Stimulated activated CD4-positive, alpha-beta T cell treated with anti-CD3 and anti-CD28 coated beads, Interleukin-15, amount 100 ng/mL, for 48 hours (primary cell): ENCODE data around the gene CLDN22.

ENCODE experiments used
- DNase-seq, 2 donors: peaks; one replicate each; pipeline ENCODE4 v3.0.0-alpha.2; 2020; ENCODE audit warnings: low read depth in 2 of 2

The CLDN22 gene

DNA sequence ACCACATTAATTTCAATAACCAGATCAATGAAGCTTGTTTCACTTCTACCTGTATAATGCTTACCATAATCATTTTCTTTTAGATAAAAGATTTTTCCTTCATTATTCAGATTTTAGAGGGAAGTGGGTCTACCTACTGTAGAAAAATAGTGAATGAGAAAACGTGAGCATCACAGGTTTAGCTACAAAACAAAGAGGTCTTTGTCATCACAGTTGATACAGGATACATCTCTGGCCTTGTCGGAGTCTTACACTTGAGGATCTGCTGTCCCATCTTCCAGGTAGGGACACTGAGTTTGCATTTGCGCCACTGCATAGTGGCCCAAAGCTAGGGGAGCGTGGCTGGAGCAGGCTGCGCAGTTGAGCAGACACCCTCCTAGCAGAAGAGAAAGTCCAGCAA lies 1.4 kb upstream of the CLDN22 start:
- DNase-seq: no peak

DNA sequence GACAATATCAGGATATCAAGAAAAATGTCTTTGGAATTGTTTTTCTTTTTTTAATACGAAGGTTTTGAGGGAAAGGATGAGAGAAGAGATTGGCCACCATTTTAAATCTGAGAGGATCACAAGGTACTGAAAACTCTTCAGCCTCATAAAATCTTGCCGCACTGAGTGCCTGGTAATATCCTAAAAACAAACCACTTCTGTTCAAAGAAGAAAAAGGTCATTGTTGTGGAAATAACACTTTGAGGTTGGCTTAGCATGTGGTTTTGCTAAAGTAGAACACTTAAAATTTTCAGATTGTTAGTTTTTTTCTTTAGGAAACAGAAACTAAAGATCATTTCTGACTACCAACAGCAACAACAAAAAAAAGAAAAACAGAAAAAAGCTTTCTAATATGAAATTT lies 1.0 kb upstream of the CLDN22 start:
- DNase-seq: no peak

DNA sequence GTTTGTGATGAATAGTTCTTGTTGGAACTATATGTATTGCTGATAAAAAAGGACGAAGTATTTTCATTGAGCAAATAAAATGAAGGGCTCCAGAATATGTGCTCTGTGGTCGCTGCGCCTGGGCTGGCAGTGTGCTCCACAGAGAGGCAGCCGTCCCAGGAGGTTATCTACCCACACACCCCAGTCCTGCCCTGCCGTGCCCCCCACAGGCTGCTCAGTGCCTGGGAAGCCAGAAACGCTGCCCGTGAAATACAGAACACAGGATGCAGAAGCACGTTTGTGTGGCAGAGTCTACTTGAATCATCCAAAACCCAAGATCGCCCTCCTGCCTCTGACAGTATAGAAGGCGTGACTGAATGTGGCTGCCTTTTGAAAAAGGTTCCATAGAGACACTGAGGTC lies 1.4 kb downstream of the CLDN22 start:
- no peak for DNase-seq

DNA sequence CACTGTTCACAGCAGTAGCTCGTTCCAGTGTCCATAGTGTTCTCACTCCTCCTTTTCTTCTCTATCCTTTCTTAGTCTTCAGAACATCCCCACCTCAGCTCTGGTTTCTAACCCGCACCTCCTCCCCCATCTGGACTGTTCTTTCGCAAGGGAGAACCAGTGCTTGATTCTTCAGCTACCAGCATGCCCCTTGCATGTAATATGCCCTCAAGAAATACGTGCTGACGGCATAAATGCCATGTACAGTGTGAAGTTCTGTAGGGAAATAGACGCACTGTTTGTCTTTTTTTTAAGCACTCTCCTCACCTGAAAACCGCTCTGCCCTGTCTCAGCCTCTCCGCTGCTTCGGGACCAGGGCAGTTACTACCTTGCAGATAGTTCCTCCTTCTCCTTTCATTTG lies 5.3 kb downstream of the CLDN22 start:
- no peak for DNase-seq

DNA sequence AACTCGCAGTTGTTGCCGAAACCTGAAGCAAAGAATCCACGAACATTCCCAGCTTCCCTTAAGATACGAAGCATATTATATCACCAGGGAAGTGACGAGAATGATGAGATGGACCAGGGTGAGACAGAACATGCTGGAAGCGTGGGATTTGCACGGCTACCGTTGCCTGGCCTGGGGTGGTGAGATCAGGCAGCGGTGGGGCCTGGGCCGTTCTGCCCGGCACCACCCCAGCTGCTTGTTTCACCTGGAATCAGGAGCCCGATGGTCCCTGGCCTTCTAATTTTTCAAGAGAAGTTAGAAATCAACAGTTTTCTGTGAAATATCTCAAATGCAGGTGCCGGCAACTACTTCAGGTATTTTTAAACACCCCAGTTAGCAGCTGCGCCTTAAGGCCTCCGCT lies 5.7 kb downstream of the CLDN22 start:
- no peak for DNase-seq

DNA sequence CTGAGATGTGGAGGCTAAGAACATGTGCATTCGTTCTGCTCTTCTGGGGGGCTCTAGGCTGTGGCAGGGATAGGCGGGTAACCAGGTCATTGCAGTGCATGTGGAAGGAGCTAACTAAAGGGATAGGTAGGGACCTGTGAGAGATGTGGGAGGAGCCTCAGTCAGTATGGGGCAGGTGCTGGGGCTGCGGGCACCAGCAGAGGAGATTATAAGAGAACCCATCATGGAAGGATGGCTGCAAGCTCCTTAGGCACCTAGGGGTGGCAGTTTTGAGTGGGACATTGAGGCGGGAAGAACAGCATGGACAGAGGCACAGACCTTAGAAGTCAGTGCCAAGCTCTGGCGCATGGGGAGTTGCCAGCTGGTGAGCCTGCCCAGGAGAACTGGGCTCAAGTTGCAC lies 7.2 kb downstream of the CLDN22 start:
- DNase-seq: no peak

DNA sequence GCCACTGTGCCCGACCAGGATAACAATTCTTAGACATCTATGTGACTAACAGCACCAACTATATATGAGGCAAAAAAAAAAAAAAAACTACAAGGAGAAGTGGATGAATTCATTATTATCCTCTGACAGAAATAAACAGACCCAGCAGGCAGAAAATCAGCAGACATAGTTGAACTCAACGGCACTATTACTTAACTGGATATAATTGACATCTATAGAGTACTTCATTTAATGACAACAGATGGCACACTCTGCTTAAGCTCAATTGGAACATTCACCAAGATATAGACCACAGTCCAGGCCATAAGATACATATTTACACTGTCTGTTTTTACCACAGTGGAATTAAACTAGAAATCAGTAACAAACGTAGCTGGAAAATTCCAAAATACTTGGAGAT lies 13.3 kb downstream of the CLDN22 start:
- DNase-seq: no peak

DNA sequence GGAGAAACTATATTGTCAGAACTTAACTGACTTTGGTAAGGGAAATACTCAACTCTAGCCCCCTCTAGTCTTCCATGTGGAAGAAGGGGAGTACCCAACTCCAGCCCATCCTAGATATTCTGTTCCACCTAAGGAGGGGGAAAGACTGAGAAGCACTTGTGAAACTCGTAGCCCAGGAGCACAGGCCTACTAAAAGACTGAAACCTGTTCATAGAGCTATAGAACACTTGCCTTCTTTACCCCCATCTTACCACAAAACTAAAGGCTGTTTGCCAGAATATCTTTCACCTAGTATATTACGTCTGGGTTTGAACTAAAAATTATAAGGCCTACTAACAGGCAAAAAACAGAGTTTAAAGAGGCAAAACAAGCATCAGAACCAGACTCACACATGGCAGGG lies 15.5 kb downstream of the CLDN22 start:
- DNase-seq: no peak

DNA sequence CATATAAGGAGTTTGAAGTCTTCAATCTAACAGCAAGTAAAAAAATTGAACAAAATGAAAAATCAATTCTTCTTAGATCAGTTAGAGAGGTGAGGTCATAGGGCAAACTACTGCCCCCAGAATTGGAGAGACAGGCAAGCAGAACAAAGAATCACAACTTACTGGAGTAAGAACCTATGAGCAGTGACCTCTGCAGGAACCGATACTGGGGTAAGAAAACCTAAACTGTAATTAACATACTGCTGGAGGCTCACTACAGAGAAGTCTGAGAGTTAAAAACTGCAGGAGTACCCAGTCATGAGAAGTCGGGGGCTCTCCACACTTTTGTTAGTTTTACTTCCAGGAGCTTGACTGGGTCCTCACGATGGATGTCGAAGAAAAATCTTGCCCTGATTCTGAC lies 16.0 kb downstream of the CLDN22 start:
- DNase-seq: no peak

DNA sequence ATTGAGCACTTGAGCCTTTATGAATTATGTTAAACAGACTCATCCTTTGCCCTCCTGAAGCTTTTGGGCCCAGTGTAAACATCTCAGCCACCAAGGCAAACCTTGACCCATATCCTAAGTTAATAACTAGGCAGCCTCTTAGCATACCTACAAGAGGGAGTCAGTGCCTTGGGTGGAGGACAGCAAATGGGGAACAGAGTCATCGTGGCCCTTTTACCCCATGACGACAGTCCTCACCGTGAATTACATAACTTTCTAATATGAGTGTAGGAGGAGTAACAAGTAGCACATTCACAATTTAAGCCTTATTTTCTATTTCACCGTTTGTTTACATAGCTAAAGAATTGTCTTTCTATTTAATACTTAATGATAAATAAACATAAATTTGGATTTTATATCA lies 16.8 kb downstream of the CLDN22 start:
- DNase-seq: no peak

DNA sequence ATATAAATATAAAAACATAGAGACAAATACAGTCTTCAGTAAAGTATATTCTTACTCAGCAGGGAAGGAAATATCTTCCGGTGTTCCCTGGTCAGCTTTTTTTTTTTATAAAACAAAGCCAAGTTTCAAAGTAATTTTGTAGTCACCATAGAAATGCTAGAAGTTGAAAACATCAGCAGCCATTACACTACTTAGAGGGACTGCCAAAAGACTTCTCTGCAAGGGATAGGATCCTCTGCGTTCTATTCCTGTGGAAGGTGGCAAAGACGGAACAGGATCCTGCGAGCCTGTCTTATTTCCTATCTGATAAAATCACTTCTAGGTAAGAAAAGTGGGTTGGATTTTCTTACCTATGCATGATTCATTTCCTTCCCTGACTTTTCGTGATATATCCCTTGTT lies 19.4 kb downstream of the CLDN22 start:
- DNase-seq: no peak

DNA sequence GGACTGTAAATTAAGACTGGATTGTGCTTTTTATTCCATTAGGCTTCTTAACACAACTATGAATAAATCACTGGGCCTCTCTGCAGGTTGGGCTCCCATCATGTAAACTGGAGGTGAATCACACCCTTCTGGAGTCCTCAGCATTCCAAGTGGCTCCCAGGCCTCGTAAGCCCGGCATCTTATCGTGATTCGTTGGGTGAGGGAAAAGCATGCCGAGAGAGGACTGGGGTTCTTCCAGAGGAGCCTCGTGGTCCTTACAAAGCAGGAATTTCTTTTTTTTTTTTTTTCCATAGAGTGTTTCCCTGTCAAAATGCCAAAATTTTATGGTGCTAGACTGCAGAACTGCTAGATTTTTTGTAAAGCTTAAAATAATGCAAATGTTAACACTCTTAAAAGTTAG lies 20.0 kb downstream of the CLDN22 start:
- no peak for DNase-seq

DNA sequence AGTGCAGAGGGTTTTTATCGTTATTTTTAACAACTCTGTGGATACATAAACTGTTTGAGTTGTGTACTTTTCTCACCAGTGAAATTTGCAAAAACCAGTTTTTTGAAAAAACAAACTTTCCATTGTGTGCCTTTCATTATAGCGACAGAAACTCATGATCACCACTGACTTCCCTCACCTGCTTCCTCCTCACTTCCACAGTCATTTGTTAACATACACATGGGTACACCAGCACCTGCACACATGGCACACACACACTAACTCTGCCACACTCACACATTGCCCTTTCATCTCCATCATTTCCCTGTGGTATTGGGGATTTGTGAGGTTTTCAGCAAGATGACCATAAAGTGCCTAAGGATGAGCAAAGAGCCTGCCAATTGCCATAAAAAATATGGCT lies 20.6 kb downstream of the CLDN22 start:
- no peak for DNase-seq

DNA sequence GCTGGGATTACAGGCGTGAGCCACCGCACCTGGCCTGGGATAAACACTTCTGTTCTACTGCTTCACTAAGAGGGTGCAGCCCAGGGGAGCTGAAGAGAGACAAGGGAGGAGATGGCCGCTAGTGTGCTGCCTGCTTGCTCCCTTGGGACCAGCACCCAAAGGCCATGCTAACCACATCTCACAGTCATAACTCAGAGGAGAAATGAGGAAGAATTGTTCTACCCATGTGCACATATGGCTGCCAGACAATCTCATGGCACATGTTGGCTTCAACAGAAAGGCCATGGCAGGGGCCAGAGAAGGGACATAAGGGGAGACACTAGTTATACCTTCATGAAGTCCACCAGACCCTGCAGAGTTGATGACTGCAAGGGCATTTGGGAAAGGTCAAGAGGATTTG lies 22.4 kb downstream of the CLDN22 start:
- DNase-seq: no peak

DNA sequence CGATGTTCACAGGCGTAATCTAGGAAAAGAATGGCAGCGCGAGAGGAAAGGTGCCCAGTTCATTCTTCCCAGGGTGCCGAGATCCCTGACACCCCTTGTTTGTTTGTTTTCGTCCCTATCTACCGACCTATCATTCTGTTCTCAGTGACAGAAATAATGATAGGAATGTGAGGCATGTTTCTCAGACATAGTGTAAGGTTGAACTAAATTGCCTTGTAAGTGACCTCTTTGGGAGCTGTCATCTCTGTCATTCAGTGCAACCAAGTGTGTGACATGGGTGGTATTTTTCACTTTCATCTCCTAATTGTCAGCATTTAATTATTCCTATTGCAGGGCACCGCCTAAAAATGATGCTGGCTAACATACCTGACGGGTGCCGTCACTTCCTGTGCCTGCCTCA lies 24.4 kb downstream of the CLDN22 start:
- DNase-seq: no peak

DNA sequence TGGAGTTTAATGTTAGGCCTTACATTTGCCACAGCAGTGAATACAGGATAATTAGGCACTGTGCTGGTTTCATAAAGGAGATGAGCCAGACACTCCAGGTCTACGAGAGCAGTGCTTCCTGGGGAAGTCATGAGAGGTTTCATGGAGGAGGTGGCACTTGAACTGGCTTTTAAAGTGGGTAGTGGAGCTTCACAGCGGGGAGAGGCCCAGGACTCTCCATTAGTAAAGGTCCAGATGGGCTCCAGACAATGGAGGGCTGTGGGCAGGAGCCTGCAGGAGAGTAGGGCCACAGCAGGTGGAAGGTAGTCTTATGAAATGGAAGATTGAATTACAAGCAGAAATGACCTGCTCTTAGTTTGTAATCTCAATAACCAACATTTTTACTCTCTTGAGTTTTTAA lies 29.0 kb downstream of the CLDN22 start:
- no peak for DNase-seq

DNA sequence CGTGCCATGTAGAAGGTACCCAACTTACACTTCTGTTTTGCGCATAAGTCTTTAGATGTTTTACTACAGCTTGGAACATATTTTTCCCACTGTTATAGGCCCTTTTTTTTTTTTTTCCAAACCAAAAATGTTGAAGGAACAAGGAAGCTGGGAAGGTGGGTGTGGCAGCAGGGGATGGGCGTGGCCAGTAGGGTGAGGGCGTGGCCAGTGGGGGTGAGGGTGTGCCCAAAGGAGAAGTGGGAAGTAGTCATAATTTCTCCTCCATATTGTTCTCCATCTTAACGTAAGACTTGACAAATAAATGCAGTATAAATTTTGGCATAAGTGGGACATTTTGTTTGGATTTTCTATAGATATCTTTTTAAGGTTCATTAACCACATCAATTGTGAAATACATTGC lies 30.4 kb downstream of the CLDN22 start:
- DNase-seq: no peak

DNA sequence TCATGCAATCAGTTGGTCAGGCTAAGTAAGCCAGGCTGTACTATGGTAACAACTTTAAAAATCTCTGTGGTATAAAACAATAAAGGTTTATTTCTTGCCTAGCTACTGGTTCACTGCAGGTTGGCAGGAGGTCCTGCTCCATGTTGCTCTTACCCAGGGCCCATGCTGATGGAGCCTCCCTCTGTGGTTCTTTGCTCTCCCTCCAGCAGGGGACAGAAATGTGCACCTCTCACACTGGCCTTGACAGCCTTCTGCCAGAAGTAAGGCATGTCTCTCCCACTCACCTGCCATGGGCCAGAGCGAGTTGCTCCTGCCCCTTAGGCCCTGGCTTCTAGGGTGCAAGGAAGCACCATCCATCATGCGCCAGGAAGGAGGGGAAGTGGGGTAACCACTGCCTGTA lies 31.1 kb downstream of the CLDN22 start:
- DNase-seq: no peak

DNA sequence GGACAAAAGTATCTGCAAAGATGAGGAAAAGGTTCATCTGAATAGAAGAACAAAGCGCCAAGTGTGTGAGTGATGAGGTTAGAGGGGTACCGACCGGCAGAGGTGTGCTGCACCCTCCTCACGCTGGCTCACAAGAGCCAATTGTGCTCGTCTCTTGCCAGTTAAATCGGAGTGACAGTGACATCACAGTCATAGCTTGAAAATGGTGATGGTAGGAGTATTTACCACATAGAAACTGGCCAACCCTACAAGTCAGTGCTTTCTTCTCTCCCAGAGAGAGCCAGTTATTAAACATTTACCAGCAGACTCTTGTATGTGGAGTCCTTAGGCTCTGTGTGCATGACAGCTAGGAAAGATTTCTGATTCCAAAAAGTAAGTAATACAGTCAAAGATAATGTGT lies 32.4 kb downstream of the CLDN22 start:
- DNase-seq: no peak

DNA sequence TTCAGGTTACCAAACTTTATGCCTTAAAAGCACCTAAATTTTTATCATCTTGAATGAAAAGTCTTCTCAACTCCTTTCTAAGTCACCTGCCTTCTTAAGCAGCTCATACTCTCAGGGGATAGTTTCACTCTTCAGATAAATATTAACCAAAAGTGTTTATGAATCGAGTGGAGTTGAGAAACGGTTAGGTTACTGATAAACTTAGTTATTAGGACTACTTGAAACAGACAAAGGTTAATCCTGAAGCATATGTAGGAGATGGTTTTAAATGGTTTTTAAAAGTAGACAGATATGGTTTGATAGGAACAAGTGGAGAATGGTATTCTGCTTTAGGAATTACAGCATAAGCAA lies 32.8 kb downstream of the CLDN22 start:
- DNase-seq: no peak

DNA sequence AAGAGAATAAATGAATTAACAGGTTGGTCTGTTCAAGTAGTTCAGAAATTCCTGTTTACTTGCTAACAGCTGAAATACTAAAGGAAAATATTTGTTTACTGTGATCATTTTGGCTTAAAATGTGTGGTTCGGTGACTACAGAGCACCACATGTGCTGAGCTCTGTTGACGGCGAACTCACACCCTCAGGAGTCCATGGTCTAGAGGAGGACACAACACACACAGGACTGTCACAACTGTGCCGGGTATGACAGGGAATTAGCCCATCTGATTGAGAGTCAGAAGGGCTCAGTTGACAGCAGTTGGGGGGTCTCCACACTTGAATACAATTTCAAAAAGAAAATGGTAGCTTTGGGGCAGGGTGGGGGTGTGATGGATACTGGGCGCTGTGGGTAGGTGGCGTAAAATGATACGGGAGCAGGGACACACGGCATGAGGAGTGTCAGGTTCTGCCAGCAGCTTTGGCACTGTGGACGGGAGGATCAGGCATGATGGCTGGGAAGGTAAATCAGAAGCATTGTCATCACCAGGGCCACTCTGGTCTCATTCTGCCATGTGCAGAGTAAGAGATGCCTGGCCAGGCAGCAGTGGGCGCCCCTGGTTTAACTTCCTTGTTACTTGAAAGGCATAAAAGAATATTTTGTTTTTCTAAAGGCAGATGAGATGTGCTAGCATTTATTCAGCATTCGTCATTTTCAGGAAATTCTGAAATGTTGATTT lies 33.3 kb downstream of the CLDN22 start:
- no peak for DNase-seq

DNA sequence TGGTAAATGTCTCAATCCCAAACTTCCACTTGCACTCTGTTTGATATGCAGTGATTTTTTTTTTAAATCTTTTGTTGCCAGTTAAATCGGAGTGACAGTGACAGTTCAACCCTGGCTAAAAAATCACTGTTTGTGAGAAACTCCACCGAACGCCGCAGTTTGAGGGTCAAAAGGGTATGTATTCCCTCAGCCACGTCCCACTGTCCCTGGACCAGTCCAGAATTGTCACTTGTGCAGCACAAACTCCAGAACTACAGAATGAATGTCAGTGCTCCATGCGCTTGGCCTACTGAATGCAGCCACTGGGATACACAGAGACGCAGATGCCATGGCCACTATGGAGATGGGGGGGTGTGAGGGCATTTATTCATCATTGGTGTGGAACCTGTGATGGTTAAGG lies 34.2 kb downstream of the CLDN22 start:
- DNase-seq: no peak

DNA sequence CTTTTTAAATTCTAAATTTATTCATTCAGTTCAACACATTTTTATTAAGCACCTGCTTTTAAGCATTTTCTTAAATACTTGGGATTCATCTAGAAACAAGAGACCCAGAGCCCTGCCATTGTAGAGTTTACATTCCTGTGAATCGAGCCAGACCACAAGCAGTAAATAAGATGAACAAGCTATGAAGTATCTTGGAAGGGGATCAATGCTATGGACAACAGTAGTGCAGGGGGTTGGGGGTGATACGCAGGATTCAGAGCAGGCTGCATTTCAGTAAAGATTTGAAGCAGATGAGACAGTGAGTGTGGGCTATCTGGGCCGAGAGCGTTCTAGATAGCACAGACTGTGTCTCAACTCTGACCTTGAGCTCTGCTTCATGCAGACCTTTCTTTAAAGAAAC lies 35.1 kb downstream of the CLDN22 start:
- no peak for DNase-seq

DNA sequence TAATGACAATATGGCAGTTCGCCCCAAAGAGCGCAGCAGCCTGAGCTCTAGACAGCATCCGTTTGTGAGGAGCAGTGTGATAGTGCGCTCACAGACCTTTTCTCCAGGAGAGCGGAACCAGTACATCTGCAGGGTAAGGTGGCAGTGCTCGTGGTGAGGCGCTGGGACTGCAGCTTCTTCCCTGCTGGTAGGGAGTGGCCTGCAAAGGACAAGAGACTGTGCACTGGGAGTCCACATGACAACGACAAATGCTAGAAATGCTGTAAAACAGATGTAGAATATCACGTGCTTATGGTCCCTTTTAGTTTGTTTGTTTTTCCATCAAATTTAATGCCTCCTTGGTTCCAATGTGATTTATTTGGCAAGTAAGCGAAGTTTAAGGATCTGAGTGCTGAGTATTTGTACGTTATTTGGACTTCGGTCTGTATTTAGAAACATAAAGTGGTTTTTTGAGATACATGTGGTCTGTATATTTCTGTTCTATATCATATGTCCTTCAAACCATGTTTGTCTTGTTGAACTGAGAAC lies 35.8 kb downstream of the CLDN22 start:
- no peak for DNase-seq
